Prostate gland (tissue), 2 donors: ENCODE measurements around the gene OR6N1.

Experiments
- CTCF ChIP-seq, 4 experiments: fragments of 200-600 bp in 2 of 4; fragments of 450-650 bp in 2 of 4; sonication (generic) in 2 of 4; IDR thresholded peaks; 1 replicate in 3 of 4; 2 replicates in 1 of 4; pipeline ENCODE4 v1.5.1; 2016 to 2019; ENCODE audit warnings: antibody characterized with exemption in 4 of 4, mild to moderate bottlenecking in 2 of 4, moderate library complexity in 2 of 4
- POLR2AphosphoS5 ChIP-seq: sonication (generic); formaldehyde crosslinking; IDR thresholded peaks from one replicate; pipeline ENCODE4 v1.6.1; 2017; ENCODE audit warnings: antibody characterized with exemption

- TF ChIP-seq CTCF (IDR thresholded peaks at IDR 0.05) (no peak), POLR2AphosphoS5 (no peak)
Observed at GRCh38 chr1:158735848-158736247, 36.1 kb downstream of the OR6N1 start.
